GM21619 (cell line): ENCODE results near the gene TMEM63C.
"Not testable (repeated sequence)": the region's sequence is repeated elsewhere in the genome, so short reads cannot be mapped to it uniquely, and the experiment has no call there.

ENCODE experiments used
- ATAC-seq: cut with Tn5 transposase; IDR thresholded peaks from one replicate; pipeline ENCODE4 v1.9.1; 2021; ENCODE audit not compliant: unreplicated experiment

Gene TMEM63C

GRCh38 chr14:77155083-77155482 is 26.5 kb upstream of the TMEM63C start:
- ATAC-seq, result no peak

- ATAC-seq, result no peak
Observed at GRCh38 chr14:77157740-77158139, 23.9 kb upstream of the TMEM63C start.

GRCh38 chr14:77158175-77158881 is 23.3 kb upstream of the TMEM63C start:
- ATAC-seq, result no peak

- no peak for ATAC-seq
Observed at GRCh38 chr14:77158882-77159255, 22.7 kb upstream of the TMEM63C start.

- no peak for ATAC-seq
Observed at GRCh38 chr14:77161011-77161410, 20.6 kb upstream of the TMEM63C start.

- ATAC-seq, result no peak
Observed at GRCh38 chr14:77170045-77170444, 11.6 kb upstream of the TMEM63C start.

- no peak for ATAC-seq
Observed at GRCh38 chr14:77172916-77173315, 8.7 kb upstream of the TMEM63C start.

- ATAC-seq, result not testable (repeated sequence)
Observed at GRCh38 chr14:77173911-77174617, 7.5 kb upstream of the TMEM63C start.

GRCh38 chr14:77175843-77176242 is 5.8 kb upstream of the TMEM63C start:
- no peak for ATAC-seq

- no peak for ATAC-seq
Observed at GRCh38 chr14:77177702-77178101, 3.9 kb upstream of the TMEM63C start.

GRCh38 chr14:77178656-77179055 is 2.9 kb upstream of the TMEM63C start:
- ATAC-seq, result no peak

GRCh38 chr14:77180726-77181602 is 634 bp upstream of the TMEM63C start:
- ATAC-seq, result no peak

GRCh38 chr14:77183896-77184295 is 2.3 kb downstream of the TMEM63C start:
- ATAC-seq, result no peak

- ATAC-seq, result no peak
Observed at GRCh38 chr14:77184396-77185092, 2.9 kb downstream of the TMEM63C start.

GRCh38 chr14:77185093-77185465 is 3.5 kb downstream of the TMEM63C start:
- no peak for ATAC-seq

- no peak for ATAC-seq
Observed at GRCh38 chr14:77186911-77187648, 5.5 kb downstream of the TMEM63C start.

GRCh38 chr14:77187649-77188012 is 6.0 kb downstream of the TMEM63C start:
- ATAC-seq, result no peak

- ATAC-seq, result no peak
Observed at GRCh38 chr14:77189479-77189878, 7.9 kb downstream of the TMEM63C start.

GRCh38 chr14:77190977-77191376 is 9.4 kb downstream of the TMEM63C start:
- ATAC-seq, result no peak

GRCh38 chr14:77194706-77195105 is 13.1 kb downstream of the TMEM63C start:
- no peak for ATAC-seq

GRCh38 chr14:77195766-77196165 is 14.2 kb downstream of the TMEM63C start:
- ATAC-seq, result no peak
